Gastroesophageal sphincter (tissue), 4 donors: ENCODE measurements around the gene ARRB1. TPM values are rescaled to one million over a fixed set of nuclear protein-coding genes. Genes with fewer than 3 reads are reported as not detected.

Source experiments
- ATAC-seq: fragments of 150-250 bp; one replicate; pipeline ENCODE4 v1.9.1; 2016; ENCODE audit warnings: mild to moderate bottlenecking, moderate library complexity
- H3K27ac ChIP-seq, 4 donors: fragments of 200-600 bp; sonication (generic) in 3 of 4; 1 replicate in 3 of 4; 2 replicates in 1 of 4; pipeline ENCODE4 v1.5.1; 2016 to 2019
- H3K27me3 ChIP-seq: fragments of 200-600 bp; sonication (generic); one replicate; pipeline ENCODE4 v1.5.1; 2019
- H3K36me3 ChIP-seq, 2 donors: fragments of 200-600 bp; sonication (generic); one replicate each; pipeline ENCODE4 v1.5.1; 2019; ENCODE audit warnings: control low read depth in 1 of 2
- H3K4me1 ChIP-seq, 3 donors: fragments of 200-600 bp; sonication (generic); 1 replicate in 2 of 3; 2 replicates in 1 of 3; pipeline ENCODE4 v1.5.1; 2016 to 2019; ENCODE audit warnings: control low read depth in 2 of 3
- H3K4me3 ChIP-seq, 2 donors: fragments of 200-600 bp; sonication (generic); one replicate each; pipeline ENCODE4 v1.5.1; 2019; ENCODE audit warnings: mild to moderate bottlenecking in 1 of 2, moderate library complexity in 1 of 2
- H3K9me3 ChIP-seq, 3 donors: fragments of 200-600 bp; sonication (generic); one replicate each; pipeline ENCODE4 v1.5.1; 2017 to 2019; ENCODE audit warnings: control low read depth in 2 of 3
- CTCF ChIP-seq, 4 experiments: fragments of 200-600 bp in 2 of 4; fragments of 450-650 bp in 2 of 4; sonication (generic) in 1 of 4; IDR thresholded peaks; one replicate each; pipeline ENCODE4 v1.5.1; 2017 to 2019; ENCODE audit warnings: antibody characterized with exemption in 4 of 4, mild to moderate bottlenecking in 2 of 4, moderate library complexity in 2 of 4
- EP300 ChIP-seq: sonication (generic); formaldehyde crosslinking; IDR thresholded peaks from one replicate; pipeline ENCODE4 v1.6.1; 2017; ENCODE audit warnings: antibody characterized with exemption, mild to moderate bottlenecking
- POLR2A ChIP-seq, 2 donors: fragments of 450-650 bp; IDR thresholded peaks; one replicate each; pipeline ENCODE4 v1.6.1; 2017; ENCODE audit warnings: antibody characterized with exemption in 2 of 2, mild to moderate bottlenecking in 2 of 2, moderate library complexity in 1 of 2
- POLR2AphosphoS5 ChIP-seq: sonication (generic); formaldehyde crosslinking; IDR thresholded peaks from one replicate; pipeline ENCODE4 v1.6.1; 2017; ENCODE audit warnings: antibody characterized with exemption
- WGBS, 2 donors: methylation state at CpG; one replicate each; pipeline ENCODE4 v1.1.5; 2018; ENCODE audit warnings: low coverage in 1 of 2; 5-methylcytosine and 5-hydroxymethylcytosine counted together
- total RNA-seq, 4 donors: library from RNA; depleted of rRNA; stranded (reverse); fragments of >200 nt; gene quantifications; one replicate each; pipeline ENCODE4 v1.1.0, GENCODE V29; 2016

ARRB1 gene
- total RNA-seq, 4 donors from 2014 or later: 72.3 to 120 (median 93.0) TPM

GRCh38 chr11:75263944-75264349 lies 87.5 kb downstream of the ARRB1 start:
- Histone ChIP-seq H3K27ac (peak overlapping the region in 2 of 4 donors; percentile 2 to 31), H3K4me3 (no peak overlapping the region), H3K9me3 (no peaks in the 10 kb centered on the region), H3K27me3 (no peaks in the 10 kb centered on the region), H3K36me3 (peaks cover 0 to 42% of the 10 kb centered on the region in 2 donors), H3K4me1 (peaks cover 0 to 38% (median 2%) of the 10 kb centered on the region in 3 donors)
- ATAC-seq: no peak
- TF ChIP-seq CTCF (IDR thresholded peaks at IDR 0.05) (no peak), POLR2AphosphoS5 (no peak), POLR2A (IDR thresholded peaks at IDR 0.05) (no peak), EP300 (no peak)
- WGBS, 2 donors: 100% methylated on average over 1 of the region's 4 CpGs; no CpG with 5 or more reads in 1 of the 2 donors

- H3K4me1 ChIP-seq: peaks cover 0 to 38% (median 2%) of the 10 kb centered on the region in 3 donors
- no peak for TF ChIP-seq POLR2A (IDR thresholded peaks at IDR 0.05)
- TF ChIP-seq POLR2AphosphoS5: no peak
- no peak for TF ChIP-seq CTCF (IDR thresholded peaks at IDR 0.05)
- TF ChIP-seq EP300: no peak
- no peak for ATAC-seq
- peaks cover 0 to 35% of the 10 kb centered on the region in 2 donors for H3K36me3 ChIP-seq
- H3K27ac ChIP-seq: peak overlapping the region in 1 of 4 donors; percentile 35
- H3K27me3 ChIP-seq: no peaks in the 10 kb centered on the region
- no peak overlapping the region for H3K4me3 ChIP-seq
- H3K9me3 ChIP-seq: no peaks in the 10 kb centered on the region
- 55 to 80% methylated on average over 1 to 12 of the region's 17 CpGs for WGBS, 2 donors
Measured at GRCh38 chr11:75262961-75263852, 88.3 kb downstream of the ARRB1 start.

- peaks cover 0 to 27% of the 10 kb centered on the region in 2 donors for H3K36me3 ChIP-seq
- no peak for ATAC-seq
- peak overlapping the region in 1 of 4 donors; percentile 35 for H3K27ac ChIP-seq
- H3K4me3 ChIP-seq: no peak overlapping the region
- H3K9me3 ChIP-seq: no peaks in the 10 kb centered on the region
- TF ChIP-seq POLR2AphosphoS5 (no peak), CTCF (IDR thresholded peaks at IDR 0.05) (no peak), EP300 (no peak), POLR2A (IDR thresholded peaks at IDR 0.05) (no peak)
- WGBS, 2 donors: 60% methylated on average over 1 of the region's 4 CpGs; no CpG with 5 or more reads in 1 of the 2 donors
- peaks cover 0 to 38% (median 2%) of the 10 kb centered on the region in 3 donors for H3K4me1 ChIP-seq
- H3K27me3 ChIP-seq: no peaks in the 10 kb centered on the region
Measured at GRCh38 chr11:75262436-75262835, 89.0 kb downstream of the ARRB1 start.

GRCh38 chr11:75261902-75262361 lies 89.5 kb downstream of the ARRB1 start:
- ATAC-seq: no peak
- Histone ChIP-seq H3K36me3 (peaks cover 0 to 22% of the 10 kb centered on the region in 2 donors), H3K27me3 (no peaks in the 10 kb centered on the region), H3K4me3 (no peak overlapping the region), H3K27ac (peak overlapping the region in 1 of 4 donors; percentile 35), H3K4me1 (peaks cover 0 to 38% (median 2%) of the 10 kb centered on the region in 3 donors), H3K9me3 (no peaks in the 10 kb centered on the region)
- 64% methylated on average over 4 of the region's 6 CpGs; no CpG with 5 or more reads in 1 of the 2 donors for WGBS, 2 donors
- TF ChIP-seq CTCF (IDR thresholded peaks at IDR 0.05): no peak
